ENCODE measurements around the gene ERGIC1. TPM values are rescaled to one million over a fixed set of nuclear protein-coding genes. Genes with fewer than 3 reads are reported as not detected.

ERGIC1 gene
- polyA plus RNA-seq, 3 donors from 2014 or later, result 40.7 to 61.9 (median 61.7) TPM

DNA sequence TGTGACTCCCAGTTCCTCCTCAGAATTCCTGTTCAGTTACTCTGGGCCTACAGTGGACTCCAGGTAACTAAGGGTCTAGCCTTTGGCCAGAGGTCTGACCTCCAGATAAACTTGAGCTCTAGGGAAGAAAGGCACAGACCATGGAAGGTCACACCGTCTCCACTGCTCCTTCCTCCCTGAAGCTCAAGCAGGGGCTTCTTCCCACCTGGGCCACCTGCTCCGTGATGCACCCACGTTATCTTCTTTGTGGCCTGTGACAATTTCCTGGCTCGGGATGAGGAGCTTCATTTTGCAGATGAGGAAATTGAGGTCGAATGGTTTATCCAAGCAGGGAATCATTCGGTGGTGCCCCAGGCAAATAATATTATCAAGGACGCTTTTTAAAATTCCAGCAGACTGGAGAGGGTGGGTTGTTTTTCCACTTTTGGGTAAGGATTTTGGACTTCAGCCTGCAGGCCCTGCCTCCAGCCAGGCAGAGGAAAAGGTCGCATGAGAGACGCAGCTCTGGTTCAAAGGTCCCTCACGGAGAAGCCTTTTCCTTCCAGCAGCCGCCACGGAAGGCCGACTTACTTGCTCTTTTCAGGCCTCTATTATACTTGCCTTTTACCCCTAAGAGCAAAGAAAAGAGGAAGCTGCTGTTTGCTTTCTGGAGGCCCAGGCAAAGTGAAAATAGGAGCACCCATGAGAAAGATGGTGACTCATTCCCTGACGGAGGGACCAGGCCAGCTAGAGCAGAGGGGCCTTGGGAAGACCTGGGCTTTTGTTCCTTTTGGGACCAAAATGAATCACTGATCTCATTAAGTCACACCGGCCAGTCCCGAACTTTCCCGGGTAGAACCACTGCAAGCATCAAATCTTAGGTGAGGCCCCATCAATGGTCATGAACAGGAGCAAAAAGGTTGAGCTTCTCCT is 40.2 kb upstream of the ERGIC1 start:
- H3K4me1 Mint-ChIP-seq, result no peaks in the 10 kb centered on the region
- H3K36me3 Mint-ChIP-seq, result no peaks in the 10 kb centered on the region
- no peak for DNase-seq
- peaks cover 0 to 3% (median 1%) of the 10 kb centered on the region in 3 donors for H3K27me3 Mint-ChIP-seq (ENCODE audit: low read depth in 3 of 3)
- no peak overlapping the region for H3K4me3 Mint-ChIP-seq
- H3K27ac Mint-ChIP-seq, result peak overlapping the region in 2 of 6 donors; percentile 19 to 44
- no peaks in the 10 kb centered on the region for H3K9me3 Mint-ChIP-seq

DNA sequence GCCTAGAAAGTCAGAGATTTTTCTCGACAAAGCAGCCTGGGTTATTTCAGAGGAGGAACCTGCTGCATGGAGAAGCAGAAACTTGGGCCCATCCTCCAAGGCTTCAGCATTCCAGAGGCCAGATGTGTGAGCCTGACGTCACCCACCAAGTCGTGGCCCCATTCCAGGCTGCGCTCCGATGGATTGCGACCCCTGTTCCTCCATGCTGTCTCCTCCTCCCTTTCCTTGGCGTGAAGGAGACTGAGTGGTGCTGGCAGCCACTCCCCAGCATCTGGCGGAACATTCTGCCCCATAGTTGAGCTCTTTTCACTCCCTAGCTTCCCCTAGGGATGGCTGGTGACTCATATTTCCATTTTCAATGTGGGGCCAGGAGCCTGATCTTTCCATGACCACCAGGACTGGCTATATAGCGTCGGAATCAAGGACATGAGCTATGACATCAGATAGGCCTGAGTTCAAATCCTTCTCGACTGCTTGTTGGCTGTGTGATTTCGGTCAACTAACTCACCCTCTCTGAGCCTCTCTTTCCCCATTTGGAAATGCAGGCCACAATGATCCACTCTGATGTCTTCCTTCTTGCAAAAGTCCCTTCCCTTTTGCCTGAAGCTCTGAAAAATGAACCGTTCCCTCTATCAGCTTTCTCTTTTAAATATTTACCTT is 38.6 kb upstream of the ERGIC1 start:
- Mint-ChIP-seq H3K9me3 (no peaks in the 10 kb centered on the region), H3K4me3 (no peak overlapping the region), H3K27me3 (ENCODE audit: low read depth in 3 of 3) (peaks cover 0 to 3% (median 0%) of the 10 kb centered on the region in 3 donors), H3K36me3 (no peaks in the 10 kb centered on the region), H3K27ac (peak overlapping the region in 2 of 6 donors; percentile 26 to 40), H3K4me1 (no peaks in the 10 kb centered on the region)
- DNase-seq, result no peak

DNA sequence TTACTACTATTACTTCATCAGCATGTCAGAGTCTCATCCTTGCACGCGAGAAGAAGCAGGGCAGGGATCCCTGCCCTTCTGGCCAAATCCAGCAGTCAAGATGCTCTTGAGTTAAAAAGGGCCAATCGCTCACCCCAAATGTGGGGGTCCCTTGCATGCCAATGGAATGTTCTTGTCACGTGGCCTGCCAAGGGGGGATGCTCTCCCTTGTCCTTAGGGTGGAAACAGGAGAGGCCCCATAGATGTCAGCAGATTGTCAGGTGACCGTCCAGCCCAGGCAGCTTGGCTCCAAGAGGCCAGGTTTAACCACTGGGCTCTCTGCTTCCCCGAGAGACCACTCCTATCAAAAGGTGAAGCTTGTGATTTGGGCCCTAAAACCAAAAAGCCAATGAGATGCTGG is 37.7 kb upstream of the ERGIC1 start:
- Mint-ChIP-seq H3K27me3 (ENCODE audit: low read depth in 3 of 3) (peaks cover 0 to 3% (median 0%) of the 10 kb centered on the region in 3 donors), H3K36me3 (no peaks in the 10 kb centered on the region), H3K4me1 (no peaks in the 10 kb centered on the region), H3K4me3 (no peak overlapping the region), H3K27ac (peak overlapping the region in 1 of 6 donors; percentile 84), H3K9me3 (no peaks in the 10 kb centered on the region)
- DNase-seq, result no peak

DNA sequence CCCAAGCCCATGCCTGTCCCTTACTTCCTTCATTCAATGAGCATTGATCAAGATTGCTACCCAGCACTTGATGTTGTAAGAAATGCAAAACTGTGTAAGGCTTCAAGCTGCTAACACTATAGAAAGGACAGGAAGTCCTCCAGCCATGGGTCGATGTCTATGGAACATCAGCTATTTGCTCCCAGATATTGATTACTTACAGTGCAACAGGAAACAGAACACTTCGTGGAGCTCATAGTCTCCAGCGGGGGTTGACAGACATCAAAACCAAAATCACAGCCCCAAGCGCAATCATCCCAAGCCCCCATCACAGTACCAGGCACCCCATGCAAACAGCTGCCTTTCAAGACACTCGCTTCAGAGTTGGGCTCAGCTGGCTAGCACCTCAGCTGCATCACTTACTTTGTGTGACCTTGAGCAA is 36.3 kb upstream of the ERGIC1 start:
- Mint-ChIP-seq H3K36me3 (no peaks in the 10 kb centered on the region), H3K27ac (peak overlapping the region in 1 of 6 donors; percentile 56), H3K4me1 (no peaks in the 10 kb centered on the region), H3K9me3 (no peaks in the 10 kb centered on the region), H3K4me3 (no peak overlapping the region), H3K27me3 (ENCODE audit: low read depth in 3 of 3) (peaks cover 0 to 3% (median 0%) of the 10 kb centered on the region in 3 donors)
- DNase-seq, result no peak

GRCh38 chr5:172798422-172799215 is 35.4 kb upstream of the ERGIC1 start:
- Mint-ChIP-seq H3K4me1 (no peaks in the 10 kb centered on the region), H3K9me3 (no peaks in the 10 kb centered on the region), H3K4me3 (no peak overlapping the region), H3K36me3 (no peaks in the 10 kb centered on the region), H3K27me3 (ENCODE audit: low read depth in 3 of 3) (peaks cover 0 to 1% (median 0%) of the 10 kb centered on the region in 3 donors), H3K27ac (peak overlapping the region in 2 of 6 donors; percentile 22 to 62)
- DNase-seq, result no peak

DNA sequence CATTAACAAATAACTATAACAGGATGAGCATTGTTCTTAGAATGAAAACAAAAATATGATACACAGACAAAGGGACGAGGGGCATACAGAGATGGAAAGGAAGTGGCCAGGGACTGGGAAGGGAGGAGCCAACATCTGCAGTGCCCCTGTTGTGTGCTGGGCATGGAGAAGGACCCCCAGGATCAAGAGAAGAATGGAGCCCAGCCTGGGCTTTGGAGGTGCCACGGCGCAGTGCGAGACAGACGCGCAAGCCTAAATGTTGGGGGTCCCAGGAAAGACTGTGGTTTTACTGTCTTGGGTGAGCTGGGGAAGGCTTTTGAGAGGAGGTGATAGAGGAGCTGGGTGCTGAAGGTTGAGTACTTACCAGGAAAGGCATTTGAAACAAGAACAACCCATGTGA is 34.6 kb upstream of the ERGIC1 start:
- H3K27me3 Mint-ChIP-seq (ENCODE audit: low read depth in 3 of 3), result peaks cover 0 to 1% (median 0%) of the 10 kb centered on the region in 3 donors
- H3K36me3 Mint-ChIP-seq, result no peaks in the 10 kb centered on the region
- no peaks in the 10 kb centered on the region for H3K4me1 Mint-ChIP-seq
- H3K4me3 Mint-ChIP-seq, result no peak overlapping the region
- DNase-seq, result no peak
- H3K27ac Mint-ChIP-seq, result peak overlapping the region in 3 of 6 donors; percentile 2 to 30 (median 22)
- H3K9me3 Mint-ChIP-seq, result no peaks in the 10 kb centered on the region

DNA sequence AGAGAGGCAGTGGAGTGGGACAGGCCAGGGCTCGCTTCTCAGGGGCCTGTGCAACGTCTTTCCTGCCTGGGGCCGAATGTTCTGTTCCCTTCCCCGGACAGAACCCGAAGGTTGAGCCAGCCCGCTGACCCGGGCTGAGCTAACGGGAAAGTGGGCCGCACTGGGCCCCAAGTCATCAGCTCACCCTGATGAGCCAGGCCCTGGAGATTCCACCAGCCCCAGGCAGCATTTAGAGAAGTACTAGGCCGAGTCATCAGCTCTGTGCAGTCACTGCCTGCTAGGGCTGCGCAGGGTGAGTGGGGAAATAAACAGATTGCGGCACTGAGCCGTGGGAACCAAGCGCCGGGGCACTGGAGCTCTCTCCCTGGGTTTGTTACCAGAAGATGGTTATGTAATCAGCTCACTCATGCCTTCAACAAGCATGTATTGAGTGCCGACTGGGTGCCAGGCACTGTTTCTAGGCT is 33.9 kb upstream of the ERGIC1 start:
- no peak for DNase-seq
- no peaks in the 10 kb centered on the region for H3K9me3 Mint-ChIP-seq
- H3K4me1 Mint-ChIP-seq, result peaks cover 0 to 1% of the 10 kb centered on the region in 2 donors
- H3K27me3 Mint-ChIP-seq (ENCODE audit: low read depth in 3 of 3), result no peaks in the 10 kb centered on the region
- H3K27ac Mint-ChIP-seq, result no peak overlapping the region
- H3K36me3 Mint-ChIP-seq, result no peaks in the 10 kb centered on the region
- no peak overlapping the region for H3K4me3 Mint-ChIP-seq

DNA sequence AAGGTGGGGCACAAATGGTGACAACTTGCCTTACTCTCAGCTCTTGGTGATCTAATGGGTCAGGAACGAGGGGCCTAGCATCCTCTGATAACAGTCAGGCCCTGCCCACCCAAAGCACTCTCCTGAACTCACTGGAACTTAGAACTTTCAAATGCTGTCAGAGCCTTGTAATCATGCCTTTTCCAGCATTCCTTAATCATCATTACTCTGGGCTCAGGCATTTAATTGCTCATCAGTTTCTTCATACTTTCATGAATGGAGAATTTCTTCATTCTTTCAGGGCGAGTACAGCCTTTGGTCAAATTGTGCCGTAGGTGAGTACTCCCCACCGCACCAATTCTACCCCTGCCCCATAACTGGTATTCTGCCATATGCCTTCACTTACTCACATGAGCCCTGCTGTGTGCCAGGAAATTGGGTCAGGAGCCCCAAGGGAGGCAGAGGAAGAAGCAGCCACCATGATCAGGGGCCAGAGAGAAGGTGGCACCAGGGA is 32.8 kb upstream of the ERGIC1 start:
- DNase-seq, result no peak
- Mint-ChIP-seq H3K36me3 (no peaks in the 10 kb centered on the region), H3K4me3 (no peak overlapping the region), H3K27me3 (ENCODE audit: low read depth in 3 of 3) (no peaks in the 10 kb centered on the region), H3K4me1 (peaks cover 4% of the 10 kb centered on the region in 2 donors), H3K9me3 (no peaks in the 10 kb centered on the region), H3K27ac (peak overlapping the region in 1 of 6 donors; percentile 86)

DNA sequence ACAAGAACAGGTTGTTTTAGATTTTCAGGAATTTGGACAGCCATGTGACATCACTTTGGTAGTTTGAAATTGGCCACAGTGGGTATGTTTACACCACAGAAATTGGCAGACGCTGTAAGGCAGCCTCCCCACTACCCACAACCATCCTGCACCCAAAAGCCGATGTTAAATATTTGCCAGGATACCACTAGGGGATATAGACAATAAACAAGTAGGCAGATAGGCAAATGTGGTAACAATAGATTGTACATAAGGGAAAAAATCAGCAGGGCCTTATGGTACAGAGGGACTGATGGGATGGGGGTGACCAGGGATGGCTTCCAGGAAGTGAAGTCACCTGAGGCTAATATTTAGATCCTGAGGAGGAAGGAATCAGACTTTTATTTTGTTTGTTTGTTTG is 31.9 kb upstream of the ERGIC1 start:
- DNase-seq, result no peak
- no peak overlapping the region for H3K4me3 Mint-ChIP-seq
- H3K27ac Mint-ChIP-seq, result peak overlapping the region in 2 of 6 donors; percentile 62 to 86
- peaks cover 0 to 5% (median 2%) of the 10 kb centered on the region in 3 donors for H3K27me3 Mint-ChIP-seq (ENCODE audit: low read depth in 3 of 3)
- no peaks in the 10 kb centered on the region for H3K36me3 Mint-ChIP-seq
- H3K9me3 Mint-ChIP-seq, result no peaks in the 10 kb centered on the region
- H3K4me1 Mint-ChIP-seq, result peaks cover 10% of the 10 kb centered on the region in 2 donors

GRCh38 chr5:172802567-172803176 is 31.4 kb upstream of the ERGIC1 start:
- DNase-seq, result no peak
- H3K36me3 Mint-ChIP-seq, result no peaks in the 10 kb centered on the region
- peaks cover 4 to 8% (median 4%) of the 10 kb centered on the region in 3 donors for H3K27me3 Mint-ChIP-seq (ENCODE audit: low read depth in 3 of 3)
- peaks cover 15% of the 10 kb centered on the region in 2 donors for H3K4me1 Mint-ChIP-seq
- no peaks in the 10 kb centered on the region for H3K9me3 Mint-ChIP-seq
- peak overlapping the region in 2 of 6 donors; percentile 62 to 86 for H3K27ac Mint-ChIP-seq
- H3K4me3 Mint-ChIP-seq, result no peak overlapping the region

DNA sequence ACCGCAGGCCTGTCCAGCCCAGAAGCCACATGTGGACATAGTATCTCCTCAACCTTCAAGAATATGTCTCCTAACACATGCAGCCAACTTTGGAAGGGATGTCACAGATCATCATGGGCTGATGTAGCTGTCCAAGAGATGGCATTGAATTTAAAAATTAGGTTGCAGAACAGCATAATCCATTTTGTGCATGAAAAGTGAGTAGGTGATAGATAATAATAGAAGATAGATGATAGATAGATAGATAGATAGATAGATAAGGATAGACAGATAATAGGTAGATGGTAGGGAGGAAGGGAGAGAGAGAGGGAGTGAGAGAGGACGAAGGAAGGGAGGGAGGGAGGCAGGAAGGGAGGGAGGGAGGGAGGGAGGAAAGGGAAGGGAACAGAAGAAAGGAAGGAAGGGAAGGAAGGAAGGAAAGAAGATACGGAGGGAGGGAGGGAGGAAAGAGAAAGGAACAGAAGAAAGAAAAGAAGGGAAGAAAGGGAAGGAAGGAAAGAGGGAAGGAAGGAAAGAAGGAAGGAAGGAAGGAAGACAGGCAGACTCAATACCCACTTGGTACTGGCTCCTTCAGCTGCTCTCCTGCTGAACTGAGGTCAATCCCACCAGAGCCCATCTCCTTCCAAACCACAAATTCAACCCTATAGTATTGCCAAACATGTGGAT is 28.9 kb upstream of the ERGIC1 start:
- Mint-ChIP-seq H3K9me3 (no peaks in the 10 kb centered on the region), H3K4me3 (no peak overlapping the region), H3K27ac (peak overlapping the region in 5 of 6 donors; percentile 79 to 97 (median 89)), H3K4me1 (peaks cover 19 to 22% of the 10 kb centered on the region in 2 donors), H3K27me3 (ENCODE audit: low read depth in 3 of 3) (peaks cover 4 to 9% (median 4%) of the 10 kb centered on the region in 3 donors), H3K36me3 (no peaks in the 10 kb centered on the region)
- no peak for DNase-seq

GRCh38 chr5:172805736-172806255 is 28.3 kb upstream of the ERGIC1 start:
- Mint-ChIP-seq H3K9me3 (no peaks in the 10 kb centered on the region), H3K36me3 (no peaks in the 10 kb centered on the region), H3K27me3 (ENCODE audit: low read depth in 3 of 3) (peaks cover 4 to 9% (median 4%) of the 10 kb centered on the region in 3 donors), H3K27ac (peak overlapping the region; percentile 62 to 97 (median 87)), H3K4me1 (peaks cover 19 to 22% of the 10 kb centered on the region in 2 donors), H3K4me3 (peak overlapping the region in 2 of 5 donors; percentile 27 to 44)
- no peak for DNase-seq
